Stimulated activated CD4-positive, alpha-beta T cell treated with anti-CD3 and anti-CD28 coated beads, TNF-alpha, amount 100 ng/mL, for 1 hour (primary cell): ENCODE results near the gene VCP.

Experiments
- DNase-seq, 3 donors: peaks; one replicate each; pipeline ENCODE4 v3.0.0-alpha.2; 2020; ENCODE audit warnings: low read depth in 3 of 3, low spot score in 1 of 3

VCP gene

GRCh38 chr9:35067056-35067455 lies 5.4 kb downstream of the VCP start:
- no peak for DNase-seq

DNA sequence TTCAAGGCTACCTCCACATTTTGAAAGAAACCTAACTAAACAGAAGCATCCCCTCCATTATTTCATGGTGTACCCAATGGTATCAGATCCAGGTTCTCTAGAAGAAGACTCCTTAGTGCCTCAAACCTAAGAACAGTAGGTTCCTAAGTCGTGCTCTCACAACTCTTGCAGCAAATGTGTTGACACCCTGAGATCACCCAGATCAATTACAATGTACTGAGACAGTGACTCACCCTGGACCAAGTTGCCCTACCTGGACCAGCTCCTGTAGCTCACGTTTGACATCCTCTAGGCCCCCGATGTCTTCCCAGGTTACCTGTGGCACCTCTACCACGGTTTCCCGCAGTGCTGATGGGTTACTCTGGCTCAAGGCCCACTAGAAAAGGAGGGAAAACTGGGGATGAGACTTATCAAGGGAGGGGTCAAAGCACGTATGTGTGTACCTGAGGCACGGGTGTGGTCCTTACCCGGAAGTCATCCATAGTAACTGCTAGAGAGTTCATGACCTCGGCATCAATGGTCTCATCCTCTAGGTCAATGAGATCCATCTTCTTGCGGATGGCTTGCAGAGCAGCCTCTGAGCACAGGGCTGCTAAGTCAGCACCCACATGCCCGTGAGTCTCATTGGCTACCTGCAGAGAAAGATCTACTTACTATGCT lies 11.7 kb downstream of the VCP start:
- no peak for DNase-seq

- no peak for DNase-seq
These were observed 13.0 kb downstream of the VCP start for GRCh38 chr9:35059438-35059837.

DNA sequence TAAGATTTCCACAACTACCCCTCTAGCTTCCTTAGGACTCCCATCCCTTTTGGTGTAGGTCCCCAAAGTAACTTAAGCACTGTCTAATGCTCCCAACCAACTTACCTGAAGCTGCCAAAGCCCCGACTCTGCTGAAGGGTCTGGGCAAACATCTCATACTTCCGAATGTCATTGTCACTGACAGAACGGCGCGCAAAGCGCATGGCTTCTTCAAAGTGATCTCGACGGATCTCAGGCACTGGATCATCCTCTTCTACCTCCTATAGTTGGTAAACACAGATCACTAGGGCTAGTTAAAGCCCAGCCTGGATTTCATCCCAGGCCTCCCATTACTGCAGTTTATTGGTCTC lies 15.2 kb downstream of the VCP start:
- no peak for DNase-seq

DNA sequence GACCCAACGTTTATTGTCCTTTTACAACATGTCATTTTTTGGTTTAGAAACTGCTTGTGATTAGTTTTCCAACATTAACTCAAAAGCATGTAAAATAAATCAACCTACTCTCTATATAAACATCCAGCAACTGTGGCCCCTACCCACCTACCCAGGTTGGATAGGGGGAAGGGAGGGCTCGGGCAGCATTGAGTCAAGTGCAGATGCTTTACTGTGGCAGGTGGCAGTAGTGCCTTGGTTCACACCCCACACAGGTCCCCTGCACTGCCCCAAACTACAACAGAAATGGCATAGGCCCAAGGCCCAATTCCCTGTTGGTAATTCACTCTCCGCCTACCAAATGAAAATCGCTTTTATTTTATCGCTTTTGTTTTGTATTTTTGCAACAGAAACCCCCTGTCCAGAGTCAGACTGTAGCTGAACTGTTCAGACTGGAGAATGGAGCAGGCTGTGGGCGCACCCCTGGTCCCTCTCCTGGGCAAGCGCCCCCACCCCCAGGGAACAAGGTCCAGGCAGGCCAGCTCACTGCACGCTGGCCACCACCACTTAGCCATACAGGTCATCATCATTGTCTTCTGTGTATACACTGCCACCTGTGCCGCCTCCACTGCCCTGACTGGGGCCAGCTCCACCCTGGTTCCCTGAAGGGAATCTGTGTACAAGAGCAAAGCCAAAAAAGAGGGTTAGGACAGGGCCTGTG lies 15.7 kb downstream of the VCP start:
- no peak for DNase-seq

DNA sequence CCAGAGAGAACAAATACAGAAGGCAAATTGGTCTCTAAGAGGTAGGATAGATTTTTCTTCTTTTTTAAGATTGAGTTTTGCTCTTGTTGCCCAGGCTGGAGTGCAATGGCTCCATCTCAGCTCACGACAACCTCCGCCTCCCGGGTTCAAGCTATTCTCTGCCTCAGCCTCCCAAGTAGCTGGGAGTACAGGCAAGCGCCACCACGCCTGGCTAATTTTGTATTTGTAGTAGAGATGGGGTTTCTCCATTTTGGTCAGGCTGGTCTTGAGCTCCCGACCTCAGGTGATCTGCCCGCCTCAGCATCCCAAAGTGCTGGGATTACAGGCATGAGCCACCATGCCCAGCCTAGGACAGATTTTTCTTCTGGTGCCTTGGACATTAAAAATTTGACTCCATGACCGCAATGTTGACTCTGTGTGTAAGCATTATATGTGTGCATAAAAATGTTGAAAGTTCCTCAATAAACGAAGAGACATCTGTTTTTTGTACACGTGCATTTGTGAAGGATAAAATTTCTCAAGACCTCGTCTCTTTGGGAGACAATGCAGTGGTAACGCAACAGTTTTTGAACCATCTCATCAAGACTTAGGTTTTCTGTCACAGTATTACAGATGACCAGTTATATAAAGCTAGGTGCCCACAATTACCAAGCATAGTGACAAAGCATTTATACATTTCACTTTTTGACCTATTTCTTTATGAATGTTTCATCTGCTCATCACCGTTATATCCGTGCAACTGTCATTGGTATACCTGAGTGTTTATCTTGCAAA lies 17.4 kb downstream of the VCP start:
- no peak for DNase-seq

DNA sequence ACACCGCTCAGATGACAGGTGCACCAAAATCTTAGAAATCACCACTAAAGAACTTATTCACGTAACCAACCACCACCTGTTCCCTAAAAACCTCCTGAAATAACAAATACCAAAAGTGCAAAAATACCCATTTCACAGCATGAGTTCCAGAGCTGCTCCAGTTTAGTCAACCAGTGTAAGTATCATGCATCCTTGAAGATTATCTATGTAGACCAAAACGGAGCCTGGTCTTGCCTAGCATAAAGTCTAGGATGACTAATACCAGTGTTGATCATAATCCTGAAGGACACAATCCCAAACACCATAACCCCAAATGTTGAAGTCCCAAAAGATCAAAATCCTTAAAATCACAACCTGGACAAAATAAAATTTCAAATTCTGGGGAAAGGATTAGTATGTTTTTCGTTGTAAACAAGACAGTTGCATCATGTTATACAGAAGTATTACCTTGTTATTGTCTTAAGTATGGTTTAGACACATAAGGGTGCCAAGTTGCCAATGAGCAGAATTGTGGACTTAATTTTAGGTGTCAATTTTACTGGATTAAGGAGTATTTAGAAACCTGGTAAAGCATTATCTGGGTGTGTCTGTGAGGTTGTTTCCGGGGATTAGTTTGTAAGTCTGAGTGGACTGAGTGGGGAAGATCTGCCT lies 18.1 kb downstream of the VCP start:
- no peak for DNase-seq

- peak in 1 of 3 donors; percentile 35 for DNase-seq
These were observed 21.1 kb downstream of the VCP start for GRCh38 chr9:35051069-35051967.

DNA sequence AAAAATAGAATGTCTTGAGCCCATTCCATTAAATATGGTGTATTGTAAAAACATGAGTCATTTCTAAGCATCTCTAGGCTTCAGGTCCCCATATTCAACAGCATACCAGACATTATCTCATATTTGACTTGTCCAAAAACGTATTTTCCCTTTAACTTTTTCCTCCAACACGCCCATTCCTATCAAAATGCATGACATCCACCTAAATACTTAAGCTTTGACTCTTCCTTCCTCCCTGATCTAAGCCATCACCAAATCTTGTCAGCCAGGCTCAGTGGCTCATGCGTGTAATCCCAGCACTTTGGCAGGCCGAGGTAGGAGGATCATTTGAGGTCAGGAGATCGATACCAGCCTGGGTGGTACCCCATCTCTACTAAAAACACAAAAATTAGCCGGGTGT lies 23.9 kb downstream of the VCP start:
- no peak for DNase-seq

DNA sequence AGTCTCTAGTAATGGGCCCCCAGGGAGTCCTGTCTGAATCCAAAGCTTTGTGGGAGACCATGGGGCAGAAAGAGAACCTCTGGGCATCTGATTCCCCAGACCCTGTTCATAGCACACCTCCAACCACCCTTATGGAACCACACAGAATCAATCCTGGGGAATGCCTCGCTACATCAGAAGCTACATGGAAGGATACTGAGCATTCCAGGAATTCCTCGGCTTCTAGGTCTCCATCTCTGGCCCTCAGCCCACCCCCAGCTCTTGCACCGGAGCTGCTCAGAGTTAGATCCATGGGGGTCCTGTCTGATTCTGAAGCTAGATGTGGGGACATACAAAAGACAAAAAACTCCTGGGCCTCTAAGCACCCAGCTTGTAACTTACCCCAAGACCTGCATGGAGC lies 28.4 kb downstream of the VCP start:
- DNase-seq = no peak

- no peak for DNase-seq
These were observed 29.4 kb downstream of the VCP start for GRCh38 chr9:35042891-35043545.

DNA sequence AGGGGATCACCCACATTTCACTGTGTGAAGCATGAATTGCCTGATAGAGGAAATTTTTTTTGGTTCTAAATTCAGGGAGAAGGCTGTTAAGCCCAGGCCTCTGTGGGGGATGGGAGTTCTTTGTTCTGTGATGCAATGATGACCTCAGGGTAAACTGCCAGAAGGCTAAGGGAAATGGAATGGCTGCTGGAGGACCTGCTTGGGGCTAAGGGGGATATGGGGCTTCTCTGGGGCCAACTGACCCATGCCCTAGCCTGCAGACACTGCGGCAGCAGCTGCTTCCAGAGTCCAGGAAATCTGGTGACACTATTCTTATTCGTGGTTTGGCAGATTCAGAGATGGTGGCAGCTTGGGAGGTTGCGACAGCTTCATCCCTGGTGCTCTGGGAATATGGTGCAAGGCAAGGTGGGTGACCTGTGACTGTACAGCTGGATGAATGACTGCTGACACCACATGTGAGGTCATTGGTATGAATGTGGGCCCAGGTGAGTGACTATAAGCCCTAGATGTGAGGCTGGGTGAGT lies 30.3 kb downstream of the VCP start:
- DNase-seq = no peak

DNA sequence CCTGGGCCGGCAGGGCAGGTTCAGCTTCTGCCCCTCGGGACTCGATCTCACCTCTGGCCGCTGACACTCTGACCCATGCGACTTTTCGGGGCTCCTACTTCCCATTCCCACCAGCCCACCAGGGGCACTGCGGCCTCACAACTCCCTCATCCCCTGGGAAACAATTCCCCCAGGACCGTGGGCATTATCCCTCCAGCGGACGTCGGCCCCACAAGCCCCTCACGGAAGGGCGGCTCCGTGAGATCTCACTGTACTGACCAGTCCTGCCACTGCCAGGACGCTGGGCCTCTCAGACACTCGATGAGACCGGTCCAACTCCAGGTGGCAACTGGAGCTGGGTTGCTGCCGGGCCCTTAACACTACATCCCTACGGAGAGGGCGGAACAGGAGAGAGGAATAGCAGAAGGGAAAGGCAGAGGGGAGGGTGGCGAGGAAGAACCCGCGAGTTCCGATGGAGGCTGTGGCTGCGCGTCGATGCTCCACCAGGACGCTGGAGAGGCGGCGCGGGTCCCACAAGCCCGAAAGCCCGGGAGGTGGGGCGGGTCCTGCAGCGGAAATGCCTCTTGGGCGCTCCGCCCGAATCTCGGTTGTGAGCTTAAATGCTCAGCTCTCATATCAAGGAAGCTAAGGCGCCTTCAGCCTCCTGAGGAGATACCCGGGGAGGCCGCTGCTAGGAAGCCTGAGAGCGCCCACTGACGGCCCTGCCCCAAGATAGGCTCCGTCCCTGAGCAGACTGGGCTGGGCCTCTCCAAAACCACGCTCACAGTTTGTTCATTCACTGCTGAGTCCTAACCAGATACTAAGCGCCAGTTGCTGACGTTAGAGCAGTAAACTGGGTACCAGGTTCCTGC lies 36.3 kb downstream of the VCP start:
- no peak for DNase-seq

DNA sequence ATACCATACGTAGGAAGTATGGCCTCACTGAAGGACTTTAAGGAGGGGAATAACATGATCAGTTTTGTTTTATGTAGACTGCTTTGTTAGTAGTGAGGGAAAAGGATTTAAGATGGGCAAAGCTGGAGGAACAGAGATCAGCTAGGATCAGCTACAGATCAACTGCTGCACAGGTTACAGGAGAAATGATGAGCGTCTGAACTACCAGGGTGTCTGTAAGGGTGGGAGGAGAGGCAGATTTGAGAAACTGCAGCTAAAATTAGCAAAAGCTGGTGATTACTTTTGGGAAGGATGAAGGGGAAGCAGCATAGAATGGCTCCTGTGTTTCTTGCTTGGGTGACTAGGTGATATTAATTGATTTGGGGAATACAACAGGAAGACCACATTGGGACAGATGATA lies 39.3 kb downstream of the VCP start:
- DNase-seq = no peak

GRCh38 chr9:35029852-35030251 lies 42.6 kb downstream of the VCP start:
- DNase-seq = no peak

DNA sequence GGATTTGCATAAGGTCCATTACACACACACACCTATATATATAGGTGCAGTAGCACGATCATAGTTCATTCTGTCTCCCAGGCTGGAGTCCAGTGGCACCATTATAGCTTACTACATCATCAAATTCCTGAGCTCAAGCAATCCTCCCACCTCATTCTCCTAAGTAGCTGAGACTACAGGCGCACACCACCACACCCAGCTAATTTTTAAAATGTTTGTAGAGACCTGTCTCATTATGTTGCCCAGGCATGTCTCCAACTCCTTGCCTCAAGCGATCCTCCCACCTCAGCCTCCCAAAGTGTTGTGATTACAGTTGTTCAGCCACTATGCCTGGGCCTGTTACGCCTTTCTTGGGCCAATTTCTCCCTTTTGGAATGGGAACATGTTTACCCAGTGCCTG lies 43.2 kb downstream of the VCP start:
- DNase-seq = no peak

GRCh38 chr9:35028341-35028740 lies 44.1 kb downstream of the VCP start:
- no peak for DNase-seq

DNA sequence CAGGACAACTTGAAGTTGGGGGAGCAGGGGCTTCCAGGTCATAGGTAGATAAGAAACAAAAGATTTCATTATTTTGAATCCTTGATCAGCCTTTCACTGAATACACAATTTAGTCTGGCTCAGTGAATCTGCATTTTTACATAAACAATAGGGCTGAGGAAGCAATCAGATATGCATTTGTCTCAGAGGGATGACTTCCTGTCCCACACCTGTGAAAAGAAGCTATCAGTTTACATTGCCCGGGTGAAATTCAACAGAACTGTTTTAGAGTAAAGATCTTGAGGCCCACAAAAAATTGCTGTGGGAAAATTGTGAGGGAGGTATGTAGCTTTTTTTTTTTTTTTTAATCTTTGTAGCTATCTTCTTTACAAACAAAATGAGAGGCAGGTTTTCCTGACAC lies 44.6 kb downstream of the VCP start:
- DNase-seq = no peak

- no peak for DNase-seq
These were observed 45.1 kb downstream of the VCP start for GRCh38 chr9:35027374-35027773.
